ENCODE results near the gene SUPT6H.

DNA sequence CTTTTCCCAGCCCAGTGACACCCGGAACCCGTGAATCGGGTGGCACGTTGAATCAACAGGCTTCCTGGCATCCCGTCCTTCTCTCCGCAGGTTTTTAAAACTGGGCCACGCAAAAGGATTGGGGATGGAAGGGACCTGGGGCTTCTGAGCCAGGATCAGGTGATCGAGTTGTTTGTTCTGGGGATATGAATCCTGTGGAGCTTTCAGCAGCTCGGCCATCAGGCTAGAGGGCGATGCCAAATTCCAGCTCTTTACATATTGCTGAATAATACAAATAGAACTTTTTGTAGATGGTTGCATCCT is 473 bp downstream of the SUPT6H start:
- TF ChIP-seq CTCF (conservative IDR thresholded peaks at IDR 0.05 in 1 of 2, IDR thresholded peaks at IDR 0.05 in 1 of 2; ENCODE audit: low read depth in 1 of 2, low read length in 2 of 2) (no peak), EZH2 (IDR thresholded peaks at IDR 0.05; ENCODE audit: low read length, missing control alignments) (no peak)
